GM12891 (cell line): ENCODE measurements around the gene UGT1A4.

Experiments used
- POLR2A ChIP-seq: IDR thresholded peaks from 2 replicates; pipeline ENCODE4 v1.6.1; 2011; ENCODE audit warnings: low read depth, low read length, control low read depth
- POLR2AphosphoS5 ChIP-seq: IDR thresholded peaks from 2 replicates; pipeline ENCODE4 v1.6.1; 2011; ENCODE audit warnings: low read depth, low read length, control low read depth
- TAF1 ChIP-seq: IDR thresholded peaks from 2 replicates; pipeline ENCODE4 v1.6.1; 2011; ENCODE audit warnings: low read depth, low read length, control low read depth

DNA sequence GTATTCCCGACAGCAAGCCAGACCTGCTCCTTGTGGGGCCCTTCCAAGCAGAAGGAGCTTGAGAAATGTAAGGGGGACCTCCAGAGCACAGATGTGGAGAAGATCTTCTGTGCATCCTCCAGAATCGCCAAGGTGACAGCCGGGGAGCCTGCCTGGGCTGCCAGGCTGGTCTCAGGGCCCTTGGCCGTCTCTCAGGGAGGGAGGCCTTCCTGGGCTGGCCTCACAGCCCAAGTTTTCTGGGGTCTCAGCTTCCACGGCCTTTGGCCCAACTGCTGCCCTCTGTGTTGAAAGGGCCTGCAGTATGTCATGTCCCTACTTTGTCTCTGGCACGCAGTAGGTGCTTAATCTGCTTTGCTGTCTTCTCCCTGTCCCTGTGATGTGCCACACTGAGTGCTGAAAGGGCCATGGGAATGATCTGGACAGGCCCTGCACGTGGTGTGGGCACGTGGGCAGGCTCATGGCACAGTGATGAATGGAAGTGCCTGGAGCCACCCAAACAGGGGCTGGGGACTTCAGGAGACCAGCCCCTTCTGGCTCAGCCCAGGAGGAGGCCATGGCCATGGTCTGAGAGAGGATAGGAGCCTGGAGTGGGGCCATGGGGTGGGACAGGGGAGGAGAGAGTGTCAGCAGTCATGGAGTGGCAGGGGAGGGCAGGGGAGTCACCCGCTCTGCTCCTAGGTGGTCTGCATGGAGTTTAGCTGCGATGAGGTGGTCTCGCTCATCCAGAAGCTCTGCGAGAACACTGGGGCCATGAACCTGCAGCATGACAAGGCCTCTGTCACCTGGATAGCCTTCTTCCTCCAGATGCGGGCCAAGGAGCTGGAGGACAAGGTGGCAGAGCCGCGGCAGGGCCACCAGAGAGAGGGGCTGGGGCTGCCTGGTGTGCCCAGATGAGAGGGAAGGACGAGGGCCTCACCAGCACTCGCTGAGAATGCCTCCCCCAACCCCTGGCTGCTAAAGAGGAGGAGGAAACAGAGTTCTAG, 100.4 kb downstream of the UGT1A4 start:
- TF ChIP-seq POLR2A (no peak), TAF1 (no peak), POLR2AphosphoS5 (no peak)
